ENCODE results near the gene NTN5.

NTN5 gene

DNA sequence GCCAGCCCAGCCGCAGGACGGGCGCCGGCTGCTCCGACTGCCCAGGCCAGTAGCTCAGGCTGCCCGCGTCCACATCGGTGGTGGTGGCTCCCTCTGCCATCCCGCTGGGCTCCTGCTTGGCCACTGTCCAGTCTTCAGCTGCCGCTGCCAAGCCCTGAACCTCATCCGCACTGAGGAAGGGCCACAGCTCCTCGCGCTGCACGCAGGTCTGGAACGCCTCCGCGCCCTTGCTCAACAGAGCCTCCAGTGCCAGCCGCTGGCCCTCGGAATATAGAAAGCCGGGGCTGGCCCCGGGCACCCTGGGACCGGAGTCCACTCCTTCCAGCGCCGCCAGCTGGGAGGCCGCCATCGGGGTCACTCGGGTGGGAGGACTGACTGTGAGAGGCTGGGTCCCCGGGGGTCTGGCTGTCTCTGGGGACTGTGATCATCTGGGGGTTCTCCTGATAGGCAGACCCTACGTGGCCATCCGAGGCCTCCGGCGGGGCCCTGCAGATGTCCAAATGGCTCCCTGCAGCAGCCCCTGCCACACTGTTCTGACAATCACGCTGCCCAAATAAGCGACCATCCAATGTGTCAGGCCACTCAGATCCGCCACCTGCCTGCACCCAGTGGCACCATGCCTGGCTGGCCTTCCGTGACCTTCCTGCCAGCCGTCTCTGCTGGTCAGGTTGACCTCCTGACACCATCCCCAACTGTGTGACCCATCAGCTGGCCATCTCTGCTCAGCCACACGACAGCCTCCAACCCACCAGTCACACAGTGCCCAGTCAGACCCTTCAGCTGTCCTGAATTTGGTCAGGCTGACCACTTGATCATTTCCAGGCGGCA, 59.6 kb downstream of the NTN5 start:
- no peak for DNase-seq

DNA sequence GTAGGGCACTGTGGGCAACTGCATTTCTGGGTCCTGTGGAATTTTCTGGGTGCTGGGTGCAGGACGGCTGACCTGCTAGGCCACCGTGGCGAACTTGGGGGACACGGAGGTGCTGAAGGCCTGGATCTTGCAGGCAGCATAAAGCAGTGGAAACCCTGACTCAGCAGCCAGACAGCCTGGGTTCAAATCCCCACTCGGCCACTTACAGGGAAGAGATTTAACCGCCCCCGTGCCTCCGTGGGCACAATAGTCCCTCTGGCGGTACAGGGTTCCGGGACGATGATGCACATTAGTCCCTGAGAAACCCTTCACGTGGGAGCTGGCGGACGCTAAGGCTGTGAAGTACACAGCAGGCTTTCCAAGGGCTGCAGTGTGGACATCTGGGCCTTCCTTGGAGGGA, 60.9 kb downstream of the NTN5 start:
- DNase-seq, result no peak

Measured in inflammatory macrophage treated with lipopolysaccharide for 4 hours (primary cell).